IPS-15b (cell line): ENCODE data around the gene RB1.
"Not testable (repeated sequence)": the region's sequence is repeated elsewhere in the genome, so short reads cannot be mapped to it uniquely, and the experiment has no call there.

Source experiments
- H3K27me3 ChIP-seq: one replicate; pipeline ENCODE4 v1.6.1; 2013; ENCODE audit warnings: low read length; ENCODE audit not compliant: control insufficient read depth, insufficient read depth
- H3K36me3 ChIP-seq: one replicate; pipeline ENCODE4 v1.6.1; 2013; ENCODE audit warnings: low read length; ENCODE audit not compliant: control insufficient read depth, insufficient read depth
- H3K4me1 ChIP-seq: one replicate; pipeline ENCODE4 v1.6.1; 2013; ENCODE audit warnings: mild to moderate bottlenecking, low read length; ENCODE audit not compliant: control insufficient read depth, insufficient read depth
- H3K4me3 ChIP-seq: one replicate; pipeline ENCODE4 v1.5.1; 2013; ENCODE audit warnings: low read depth, low read length
- H3K9ac ChIP-seq: one replicate; pipeline ENCODE4 v1.6.1; 2013; ENCODE audit warnings: low read depth, mild to moderate bottlenecking, low read length
- H3K9me3 ChIP-seq: one replicate; pipeline ENCODE4 v1.6.1; 2013; ENCODE audit warnings: mild to moderate bottlenecking, low read length; ENCODE audit not compliant: control insufficient read depth, insufficient read depth

RB1 gene

GRCh38 chr13:48437371-48437770 is 133.8 kb downstream of the RB1 start:
- Histone ChIP-seq H3K27me3 (no peaks in the 10 kb centered on the region), H3K9ac (no peak overlapping the region), H3K4me1 (no peaks in the 10 kb centered on the region), H3K9me3 (no peaks in the 10 kb centered on the region), H3K36me3 (no peaks in the 10 kb centered on the region), H3K4me3 (no peak overlapping the region)

GRCh38 chr13:48443442-48444208 is 140.1 kb downstream of the RB1 start:
- H3K9ac ChIP-seq, result no peak overlapping the region
- H3K9me3 ChIP-seq, result no peaks in the 10 kb centered on the region
- H3K36me3 ChIP-seq, result no peaks in the 10 kb centered on the region
- no peaks in the 10 kb centered on the region for H3K27me3 ChIP-seq
- H3K4me3 ChIP-seq, result no peak overlapping the region
- no peaks in the 10 kb centered on the region for H3K4me1 ChIP-seq

- Histone ChIP-seq H3K27me3 (no peaks in the 10 kb centered on the region), H3K4me3 (no peak overlapping the region), H3K9ac (no peak overlapping the region), H3K4me1 (no peaks in the 10 kb centered on the region), H3K36me3 (no peaks in the 10 kb centered on the region), H3K9me3 (no peaks in the 10 kb centered on the region)
These were observed 142.9 kb downstream of the RB1 start for GRCh38 chr13:48446464-48446863.

- Histone ChIP-seq H3K9ac (no peak overlapping the region), H3K9me3 (no peaks in the 10 kb centered on the region), H3K4me1 (no peaks in the 10 kb centered on the region), H3K27me3 (no peaks in the 10 kb centered on the region), H3K4me3 (no peak overlapping the region), H3K36me3 (no peaks in the 10 kb centered on the region)
These were observed 144.9 kb downstream of the RB1 start for GRCh38 chr13:48448285-48448958.

GRCh38 chr13:48448959-48449614 is 145.5 kb downstream of the RB1 start:
- Histone ChIP-seq H3K4me1 (no peaks in the 10 kb centered on the region), H3K27me3 (no peaks in the 10 kb centered on the region), H3K4me3 (no peak overlapping the region), H3K9ac (no peak overlapping the region), H3K9me3 (no peaks in the 10 kb centered on the region), H3K36me3 (no peaks in the 10 kb centered on the region)

- H3K36me3 ChIP-seq, result no peaks in the 10 kb centered on the region
- no peaks in the 10 kb centered on the region for H3K27me3 ChIP-seq
- H3K9ac ChIP-seq, result no peak overlapping the region
- H3K4me3 ChIP-seq, result no peak overlapping the region
- no peaks in the 10 kb centered on the region for H3K4me1 ChIP-seq
- no peaks in the 10 kb centered on the region for H3K9me3 ChIP-seq
These were observed 146.1 kb downstream of the RB1 start for GRCh38 chr13:48449656-48450055.

GRCh38 chr13:48451196-48451595 is 147.6 kb downstream of the RB1 start:
- not testable (repeated sequence) for H3K9me3 ChIP-seq, H3K4me1 ChIP-seq, H3K4me3 ChIP-seq, H3K27me3 ChIP-seq, H3K9ac ChIP-seq, H3K36me3 ChIP-seq

GRCh38 chr13:48456546-48456945 is 153.0 kb downstream of the RB1 start:
- Histone ChIP-seq H3K4me3 (no peak overlapping the region), H3K4me1 (no peaks in the 10 kb centered on the region), H3K27me3 (no peaks in the 10 kb centered on the region), H3K9me3 (no peaks in the 10 kb centered on the region), H3K9ac (no peak overlapping the region), H3K36me3 (no peaks in the 10 kb centered on the region)

GRCh38 chr13:48457578-48458242 is 154.2 kb downstream of the RB1 start:
- Histone ChIP-seq H3K36me3 (no peaks in the 10 kb centered on the region), H3K4me1 (no peaks in the 10 kb centered on the region), H3K4me3 (no peak overlapping the region), H3K9me3 (no peaks in the 10 kb centered on the region), H3K9ac (no peak overlapping the region), H3K27me3 (no peaks in the 10 kb centered on the region)

GRCh38 chr13:48475230-48475629 is 171.7 kb downstream of the RB1 start:
- Histone ChIP-seq H3K9ac (no peak overlapping the region), H3K36me3 (no peaks in the 10 kb centered on the region), H3K4me3 (no peak overlapping the region), H3K27me3 (no peaks in the 10 kb centered on the region), H3K4me1 (no peaks in the 10 kb centered on the region), H3K9me3 (no peaks in the 10 kb centered on the region)

GRCh38 chr13:48476215-48476614 is 172.7 kb downstream of the RB1 start:
- Histone ChIP-seq H3K4me3 (no peak overlapping the region), H3K4me1 (no peaks in the 10 kb centered on the region), H3K27me3 (no peaks in the 10 kb centered on the region), H3K9me3 (no peaks in the 10 kb centered on the region), H3K36me3 (no peaks in the 10 kb centered on the region), H3K9ac (no peak overlapping the region)
